Effector memory CD8-positive, alpha-beta T cell (primary cell): Measurements from ENCODE around the gene MYO7B.

Experiments
- ATAC-seq: fragments of 150-1000 bp; cut with Tn5 transposase; replicated peaks from 2 replicates; pipeline ENCODE4 v1.10.0; 2021; ENCODE audit warnings: mild to moderate bottlenecking, moderate library complexity
- DNase-seq, 3 experiments: peaks; one replicate each; pipeline ENCODE4 v3.0.0; 2021
- H3K27ac Mint-ChIP-seq, 2 donors: one replicate each; pipeline ENCODE4 v1.8.0; 2022; ENCODE audit warnings: mild to moderate bottlenecking in 2 of 2, mixed read lengths in 2 of 2, moderate library complexity in 2 of 2
- H3K27me3 Mint-ChIP-seq, 2 donors: one replicate each; pipeline ENCODE4 v1.8.0; 2022; ENCODE audit warnings: mixed read lengths in 2 of 2
- H3K36me3 Mint-ChIP-seq: one replicate; pipeline ENCODE4 v1.8.0; 2022; ENCODE audit warnings: mild to moderate bottlenecking, moderate library complexity, mixed read lengths; ENCODE audit not compliant: insufficient read depth
- H3K4me1 Mint-ChIP-seq, 2 donors: one replicate each; pipeline ENCODE4 v1.8.0; 2022; ENCODE audit warnings: low read depth in 2 of 2, mixed read lengths in 2 of 2
- H3K4me3 Mint-ChIP-seq, 2 donors: one replicate each; pipeline ENCODE4 v1.8.0; 2022; ENCODE audit warnings: mild to moderate bottlenecking in 2 of 2, mixed read lengths in 2 of 2, moderate library complexity in 2 of 2
- H3K9me3 Mint-ChIP-seq, 2 donors: one replicate each; pipeline ENCODE4 v1.8.0; 2022; ENCODE audit warnings: mixed read lengths in 2 of 2

Gene MYO7B

GRCh38 chr2:127596311-127597045 lies 61.0 kb downstream of the MYO7B start:
- Mint-ChIP-seq H3K4me1 (no peaks in the 10 kb centered on the region), H3K36me3 (no peaks in the 10 kb centered on the region), H3K4me3 (no peak overlapping the region), H3K27ac (no peak overlapping the region), H3K9me3 (no peaks in the 10 kb centered on the region), H3K27me3 (peaks cover 17 to 32% of the 10 kb centered on the region in 2 donors)
- ATAC-seq = no peak
- no peak for DNase-seq

GRCh38 chr2:127597046-127597983 lies 61.8 kb downstream of the MYO7B start:
- Mint-ChIP-seq H3K27ac (no peak overlapping the region), H3K27me3 (peaks cover 19 to 32% of the 10 kb centered on the region in 2 donors), H3K4me3 (no peak overlapping the region), H3K9me3 (no peaks in the 10 kb centered on the region), H3K4me1 (no peaks in the 10 kb centered on the region), H3K36me3 (no peaks in the 10 kb centered on the region)
- ATAC-seq (no peak), DNase-seq (no peak)

DNA sequence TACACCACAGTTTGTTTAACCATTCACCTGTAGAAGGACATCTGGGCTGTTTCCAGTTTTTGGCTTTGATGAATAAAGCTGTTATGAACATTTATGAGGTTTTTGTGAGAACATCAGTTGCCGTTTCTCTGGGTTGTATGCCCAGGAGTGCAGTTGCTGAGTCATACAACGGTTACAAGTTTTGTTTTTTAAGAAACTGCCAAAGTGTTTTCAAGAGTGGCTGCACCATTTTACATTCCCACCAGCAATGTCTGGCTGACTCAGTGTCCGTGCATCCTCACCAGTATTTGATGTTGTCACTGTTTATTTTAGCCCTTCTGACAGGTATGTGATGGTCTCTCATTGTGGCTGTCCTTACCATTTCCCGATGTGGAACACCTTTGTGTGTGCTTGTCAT lies 62.5 kb downstream of the MYO7B start:
- Mint-ChIP-seq H3K9me3 (no peaks in the 10 kb centered on the region), H3K27ac (no peak overlapping the region), H3K27me3 (peaks cover 19 to 32% of the 10 kb centered on the region in 2 donors), H3K4me1 (no peaks in the 10 kb centered on the region), H3K4me3 (no peak overlapping the region), H3K36me3 (no peaks in the 10 kb centered on the region)
- DNase-seq (no peak), ATAC-seq (no peak)

DNA sequence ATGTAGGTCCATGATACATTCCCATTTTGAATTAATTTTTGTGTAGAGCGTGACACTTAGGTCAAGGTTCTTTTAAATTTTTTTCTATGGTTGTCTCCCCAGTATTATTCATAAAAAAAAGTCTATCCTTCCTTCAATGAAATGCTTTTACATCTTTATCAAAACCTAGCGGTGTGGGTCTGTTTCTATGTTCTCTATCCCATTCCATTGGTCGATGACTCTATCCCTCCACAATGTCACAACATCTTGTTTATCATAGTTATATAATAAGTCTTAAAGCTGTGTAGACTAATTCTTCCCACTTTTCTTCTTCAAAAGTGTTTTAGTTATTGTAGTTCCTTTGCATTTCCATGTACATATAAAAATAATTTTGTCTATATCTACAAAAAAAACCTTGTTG lies 63.2 kb downstream of the MYO7B start:
- no peaks in the 10 kb centered on the region for H3K4me1 Mint-ChIP-seq
- H3K4me3 Mint-ChIP-seq = no peak overlapping the region
- H3K27ac Mint-ChIP-seq = no peak overlapping the region
- peaks cover 19 to 32% of the 10 kb centered on the region in 2 donors for H3K27me3 Mint-ChIP-seq
- no peak for ATAC-seq
- H3K36me3 Mint-ChIP-seq = no peaks in the 10 kb centered on the region
- DNase-seq = no peak
- H3K9me3 Mint-ChIP-seq = no peaks in the 10 kb centered on the region

- H3K9me3 Mint-ChIP-seq = no peaks in the 10 kb centered on the region
- no peaks in the 10 kb centered on the region for H3K4me1 Mint-ChIP-seq
- H3K27ac Mint-ChIP-seq = no peak overlapping the region
- no peak overlapping the region for H3K4me3 Mint-ChIP-seq
- DNase-seq = no peak
- peaks cover 21 to 32% of the 10 kb centered on the region in 2 donors for H3K27me3 Mint-ChIP-seq
- ATAC-seq = no peak
- H3K36me3 Mint-ChIP-seq = no peaks in the 10 kb centered on the region
Observed at GRCh38 chr2:127599211-127599610, 63.7 kb downstream of the MYO7B start.

GRCh38 chr2:127604986-127605385 lies 69.5 kb downstream of the MYO7B start:
- H3K27me3 Mint-ChIP-seq = peaks cover 17 to 60% of the 10 kb centered on the region in 2 donors
- no peak for DNase-seq
- ATAC-seq = no peak
- H3K4me3 Mint-ChIP-seq = no peak overlapping the region
- no peak overlapping the region for H3K27ac Mint-ChIP-seq
- no peaks in the 10 kb centered on the region for H3K4me1 Mint-ChIP-seq
- no peaks in the 10 kb centered on the region for H3K36me3 Mint-ChIP-seq
- H3K9me3 Mint-ChIP-seq = no peaks in the 10 kb centered on the region

- H3K4me1 Mint-ChIP-seq = no peaks in the 10 kb centered on the region
- no peak overlapping the region for H3K4me3 Mint-ChIP-seq
- peaks cover 17 to 58% of the 10 kb centered on the region in 2 donors for H3K27me3 Mint-ChIP-seq
- H3K27ac Mint-ChIP-seq = no peak overlapping the region
- H3K36me3 Mint-ChIP-seq = no peaks in the 10 kb centered on the region
- H3K9me3 Mint-ChIP-seq = no peaks in the 10 kb centered on the region
- DNase-seq (no peak), ATAC-seq (no peak)
Observed at GRCh38 chr2:127605691-127606263, 70.3 kb downstream of the MYO7B start.

- Mint-ChIP-seq H3K9me3 (no peaks in the 10 kb centered on the region), H3K27me3 (peaks cover 12 to 65% of the 10 kb centered on the region in 2 donors), H3K4me1 (no peaks in the 10 kb centered on the region), H3K4me3 (no peak overlapping the region), H3K36me3 (peaks cover 3% of the 10 kb centered on the region), H3K27ac (no peak overlapping the region)
- DNase-seq (no peak), ATAC-seq (no peak)
Observed at GRCh38 chr2:127606625-127607398, 71.3 kb downstream of the MYO7B start.

- Mint-ChIP-seq H3K36me3 (peaks cover 3% of the 10 kb centered on the region), H3K27ac (no peak overlapping the region), H3K9me3 (no peaks in the 10 kb centered on the region), H3K27me3 (peaks cover 12 to 70% of the 10 kb centered on the region in 2 donors), H3K4me1 (no peaks in the 10 kb centered on the region), H3K4me3 (no peak overlapping the region)
- ATAC-seq (no peak), DNase-seq (no peak)
Observed at GRCh38 chr2:127607399-127607908, 72.0 kb downstream of the MYO7B start.

DNA sequence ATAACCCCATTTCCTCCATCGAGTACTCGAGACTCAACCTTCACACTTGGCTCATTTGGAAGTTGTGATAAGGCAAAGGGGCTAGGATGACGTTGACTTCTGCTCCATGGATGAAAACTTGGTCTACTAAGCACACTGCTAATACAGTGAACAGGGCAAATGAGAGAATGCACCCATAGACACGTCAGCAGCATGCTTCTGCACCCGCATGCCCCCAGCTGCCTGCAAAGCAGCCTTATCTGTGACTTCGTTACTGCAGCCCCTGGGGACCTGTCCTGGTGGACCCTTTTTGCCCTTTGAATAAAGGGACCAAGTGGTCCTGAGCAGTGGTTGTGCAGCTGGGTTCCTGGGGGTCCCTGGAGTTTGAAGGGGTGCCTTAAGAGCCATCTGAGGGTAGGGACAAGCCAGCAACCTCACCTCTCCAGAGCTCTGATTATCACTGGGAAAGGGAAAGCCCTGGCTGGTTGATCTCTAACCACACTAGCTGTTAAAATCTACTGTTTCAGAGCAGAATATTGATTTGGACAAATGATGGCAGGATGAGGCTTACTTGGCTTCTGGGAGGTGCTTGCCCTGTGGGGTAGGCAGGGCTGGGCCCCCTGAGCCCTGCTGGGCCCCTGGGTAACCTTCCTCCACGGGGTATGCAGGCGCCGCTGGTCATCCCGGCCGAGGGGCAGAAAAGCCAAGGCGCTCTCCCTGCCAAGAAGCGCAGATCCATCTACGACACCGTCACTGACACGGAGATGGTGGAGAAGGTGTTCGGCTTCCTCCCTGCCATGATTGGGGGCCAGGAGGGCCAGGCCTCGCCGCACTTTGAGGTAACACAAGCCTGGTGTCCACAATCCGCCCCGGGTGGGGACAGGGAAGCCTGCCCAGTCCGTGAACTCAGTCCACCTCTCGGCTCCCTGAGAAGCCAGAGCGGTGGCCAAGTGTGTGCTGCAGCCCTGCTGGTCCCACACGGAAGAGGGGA lies 72.9 kb downstream of the MYO7B start:
- H3K4me1 Mint-ChIP-seq = no peaks in the 10 kb centered on the region
- no peaks in the 10 kb centered on the region for H3K9me3 Mint-ChIP-seq
- H3K27me3 Mint-ChIP-seq = peaks cover 17 to 70% of the 10 kb centered on the region in 2 donors
- ATAC-seq (no peak), DNase-seq (no peak)
- H3K4me3 Mint-ChIP-seq = no peak overlapping the region
- no peak overlapping the region for H3K27ac Mint-ChIP-seq
- H3K36me3 Mint-ChIP-seq = peaks cover 3% of the 10 kb centered on the region

DNA sequence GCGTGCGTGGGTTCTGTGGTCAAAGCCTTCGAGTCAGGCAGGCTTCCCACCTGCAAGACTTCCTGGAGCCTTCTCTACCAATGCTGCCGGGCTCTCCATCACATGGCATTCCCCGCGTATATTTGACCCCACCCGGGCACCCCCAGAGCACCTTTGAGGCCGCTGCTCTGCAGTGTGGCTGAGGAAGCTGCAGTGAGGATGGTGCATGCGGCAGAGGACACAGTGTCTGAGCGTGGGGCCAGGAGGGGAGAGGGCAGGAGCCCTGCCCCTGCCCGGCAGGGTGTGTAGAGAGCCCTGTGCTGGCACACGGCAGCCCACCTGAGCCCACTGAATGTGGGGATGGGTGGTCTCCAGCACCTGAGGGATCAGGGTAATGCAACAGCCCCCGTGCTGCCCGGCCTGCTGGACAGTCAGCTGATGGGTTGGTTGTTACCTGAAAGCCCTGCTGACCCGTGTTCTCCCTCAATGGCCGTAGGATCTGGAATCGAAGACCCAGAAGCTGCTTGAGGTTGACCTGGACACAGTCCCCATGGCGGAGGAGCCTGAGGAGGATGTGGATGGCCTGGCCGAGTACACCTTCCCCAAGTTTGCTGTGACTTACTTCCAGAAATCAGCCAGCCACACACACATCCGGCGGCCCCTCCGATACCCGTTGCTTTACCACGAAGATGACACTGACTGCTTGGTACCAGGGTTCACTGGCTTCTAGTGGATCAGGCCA lies 73.7 kb downstream of the MYO7B start:
- Mint-ChIP-seq H3K9me3 (no peaks in the 10 kb centered on the region), H3K4me1 (no peaks in the 10 kb centered on the region), H3K27me3 (peaks cover 22 to 79% of the 10 kb centered on the region in 2 donors), H3K36me3 (peaks cover 3% of the 10 kb centered on the region), H3K27ac (no peak overlapping the region), H3K4me3 (no peak overlapping the region)
- no peak for ATAC-seq
- no peak for DNase-seq

DNA sequence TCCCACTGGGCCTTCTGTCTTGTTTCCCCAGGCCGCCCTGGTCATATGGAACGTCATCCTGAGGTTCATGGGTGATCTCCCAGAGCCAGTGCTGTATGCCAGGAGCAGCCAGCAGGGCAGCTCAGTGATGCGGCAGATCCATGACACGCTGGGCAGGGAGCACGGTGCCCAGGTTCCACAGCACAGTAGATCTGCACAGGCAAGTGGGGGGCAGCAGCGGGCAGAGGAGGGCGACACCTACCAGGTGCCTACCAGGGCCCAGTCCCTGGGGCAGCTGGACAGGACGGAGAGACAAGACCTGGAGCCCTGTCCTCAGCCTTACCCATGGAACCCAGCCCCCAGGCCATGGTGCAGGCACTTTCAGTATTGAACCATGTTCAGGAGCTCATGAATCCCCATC lies 74.3 kb downstream of the MYO7B start:
- DNase-seq (no peak), ATAC-seq (no peak)
- H3K4me1 Mint-ChIP-seq = no peaks in the 10 kb centered on the region
- H3K27ac Mint-ChIP-seq = no peak overlapping the region
- H3K27me3 Mint-ChIP-seq = peaks cover 20 to 82% of the 10 kb centered on the region in 2 donors
- H3K4me3 Mint-ChIP-seq = no peak overlapping the region
- H3K36me3 Mint-ChIP-seq = peaks cover 3% of the 10 kb centered on the region
- no peaks in the 10 kb centered on the region for H3K9me3 Mint-ChIP-seq
